Measurements from ENCODE around the gene CA5A. TPM values are rescaled to one million over a fixed set of nuclear protein-coding genes. Genes with fewer than 3 reads are reported as not detected.

CA5A gene
- polyA plus RNA-seq, 12 donors = 0.03 to 0.45 (median 0.09) TPM; not detected in 2

- DNase-seq = no peak
Measured at GRCh38 chr16:87838643-87839541, 97.4 kb downstream of the CA5A start.

Other genes starting within 250 kb of the CA5A start
- gene KLHDC4, start 170.5 kb downstream of the CA5A start, polyA plus RNA-seq (ENCODE audit: insufficient read length in 12 of 12) = 10 to 100 TPM in 11 of 12 donors, not detected in 1; 16.3 to 49.3 (median 26.4) TPM
- 10 to 100 TPM in 4 of 12 donors, 1 to 10 TPM in 7, not detected in 1; 5.7 to 11.8 (median 8.0) TPM for gene SLC7A5, start 67.0 kb downstream of the CA5A start, polyA plus RNA-seq (ENCODE audit: insufficient read length in 12 of 12)
- 10 to 100 TPM in 11 of 12 donors, not detected in 1; 11.5 to 33.2 (median 13.3) TPM for gene BANP, start 14.9 kb upstream of the CA5A start, polyA plus RNA-seq (ENCODE audit: insufficient read length in 12 of 12)